Stimulated activated CD8-positive, alpha-beta memory T cell treated with anti-CD3 and anti-CD28 coated beads, Interleukin-12 subunit alpha, Interleukin-12 subunit beta, amount 100 ng/mL, for 24 hours (primary cell): Measurements from ENCODE around the gene MTMR11.
"Not testable (repeated sequence)": the region's sequence is repeated elsewhere in the genome, so short reads cannot be mapped to it uniquely, and the experiment has no call there.

Experiments
- DNase-seq: peaks from one replicate; pipeline ENCODE4 v3.0.0-alpha.2; 2020; ENCODE audit errors: extremely low read depth

Gene MTMR11

GRCh38 chr1:149899460-149900284 is 37.0 kb downstream of the MTMR11 start, which contains the start of gene BOLA1:
Gene BOLA1, plus strand, starts transcription at chr1:149899568. Its CDS starts 492 bp downstream, at chr1:149900060.
- DNase-seq, result peak; percentile 55

GRCh38 chr1:149896575-149896974 is 40.1 kb downstream of the MTMR11 start:
- DNase-seq, result no peak

GRCh38 chr1:149888999-149889289 is 47.7 kb downstream of the MTMR11 start:
- DNase-seq, result no peak

- DNase-seq, result peak; percentile 32
Observed at GRCh38 chr1:149888247-149888998, 48.3 kb downstream of the MTMR11 start.

- peak; percentile 52 for DNase-seq
Observed at GRCh38 chr1:149887456-149888246, 49.0 kb downstream of the MTMR11 start.

DNA sequence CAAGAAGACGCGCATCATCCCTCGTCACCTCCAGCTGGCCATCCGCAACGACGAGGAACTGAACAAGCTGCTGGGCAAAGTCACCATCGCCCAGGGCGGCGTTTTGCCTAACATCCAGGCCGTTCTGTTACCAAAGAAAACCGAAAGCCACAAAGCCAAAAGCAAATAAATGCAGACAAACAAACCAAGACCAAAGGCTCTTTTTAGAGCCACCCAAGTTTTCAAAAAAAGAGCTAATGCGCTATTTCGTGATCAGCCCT is 49.6 kb downstream of the MTMR11 start:
- not testable (repeated sequence) for DNase-seq

- DNase-seq, result peak; percentile 54
Observed at GRCh38 chr1:149886396-149887195, 50.1 kb downstream of the MTMR11 start.

- DNase-seq, result not testable (repeated sequence)
Observed at GRCh38 chr1:149886121-149886395, 50.6 kb downstream of the MTMR11 start.

GRCh38 chr1:149885339-149886120 is 51.1 kb downstream of the MTMR11 start:
- no peak for DNase-seq

DNA sequence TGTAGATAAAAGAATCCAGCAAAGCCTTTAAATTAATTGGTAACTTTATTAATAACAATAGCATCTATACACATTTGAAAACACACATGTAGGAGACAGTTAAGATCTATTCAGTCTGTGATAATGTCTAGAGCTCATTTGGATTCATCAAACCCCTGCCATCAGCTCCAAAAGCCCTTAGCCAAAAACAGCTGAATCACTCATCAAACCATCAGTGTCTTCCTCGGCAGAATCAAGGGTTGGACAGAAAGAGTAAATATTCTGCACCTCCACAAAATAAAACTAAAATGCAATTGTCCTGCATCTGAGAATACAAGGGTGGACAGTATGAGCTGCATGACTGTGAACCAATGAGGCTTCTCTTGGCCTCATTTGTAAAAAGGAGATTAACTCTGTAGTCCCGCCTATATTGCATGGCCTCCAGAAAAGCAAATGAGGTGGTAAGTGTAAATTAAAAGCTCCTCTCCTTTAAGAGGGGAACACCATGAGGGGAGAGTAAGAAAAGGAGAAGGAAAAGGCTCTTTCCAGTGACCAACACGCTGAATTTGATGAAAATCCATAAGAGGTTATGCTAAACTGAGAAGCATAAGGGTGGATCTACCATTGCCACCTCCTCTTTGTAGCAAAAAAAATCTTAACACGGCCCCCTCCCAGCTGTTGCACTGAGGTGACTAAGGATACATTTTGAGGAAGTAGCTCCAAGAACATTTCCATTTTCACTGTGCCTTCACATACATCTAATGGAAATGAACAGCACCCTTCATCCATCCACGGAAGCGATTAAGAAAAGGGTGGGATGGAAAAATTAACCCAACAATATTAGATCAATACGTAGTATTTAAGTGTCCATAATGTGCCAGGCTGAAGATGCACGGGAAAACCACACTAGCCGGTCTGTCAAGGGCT is 52.0 kb downstream of the MTMR11 start:
- DNase-seq, result no peak

DNA sequence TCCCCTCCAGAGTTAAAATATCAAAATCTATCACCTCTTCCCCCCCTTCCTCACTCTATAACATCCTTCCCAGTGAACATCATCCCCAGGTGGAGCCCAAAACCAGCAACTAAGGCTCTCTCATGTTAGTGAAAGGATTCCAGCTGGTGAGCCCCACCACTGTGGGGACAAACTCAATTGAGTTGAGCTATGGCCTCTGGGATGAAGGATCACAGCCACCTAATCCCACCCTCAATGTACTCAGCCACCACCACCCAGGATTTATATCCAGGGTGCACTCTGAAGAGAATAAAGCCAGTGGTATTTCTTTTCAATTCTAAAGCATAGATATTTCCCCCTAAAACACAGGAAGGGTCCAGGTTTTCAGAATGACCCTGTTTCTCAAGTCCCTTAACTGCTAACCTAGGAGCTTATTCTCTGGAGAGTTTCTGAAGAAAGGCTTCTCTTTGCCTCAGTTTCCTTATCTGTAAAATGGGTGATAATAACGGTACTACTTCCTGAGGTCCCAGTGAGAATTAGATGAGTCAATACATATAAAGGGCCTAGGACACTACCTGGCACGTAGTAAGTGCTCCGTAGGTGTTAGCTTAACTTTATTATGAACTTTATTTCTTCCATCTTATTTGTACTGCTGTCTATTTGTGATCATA is 53.0 kb downstream of the MTMR11 start:
- DNase-seq, result no peak

DNA sequence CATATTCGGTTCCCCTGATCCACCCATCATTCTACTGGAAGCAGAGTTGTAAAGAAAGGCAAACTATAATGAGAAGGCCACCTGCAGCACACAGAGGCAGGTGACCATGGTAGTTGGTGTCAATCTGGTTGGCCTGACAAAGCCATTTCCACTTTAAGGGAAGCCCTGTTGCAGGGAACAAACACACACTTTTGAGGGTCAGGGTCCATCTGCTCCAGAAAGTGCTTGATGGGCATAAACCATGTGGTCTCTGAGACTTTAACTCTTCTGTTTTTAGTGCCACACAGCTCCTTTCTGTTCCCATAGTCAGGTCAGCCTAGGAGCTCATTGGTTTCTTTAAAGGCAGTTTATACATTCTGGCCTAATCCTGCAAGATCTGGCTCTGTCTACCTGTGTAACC is 54.8 kb downstream of the MTMR11 start:
- DNase-seq, result no peak

DNA sequence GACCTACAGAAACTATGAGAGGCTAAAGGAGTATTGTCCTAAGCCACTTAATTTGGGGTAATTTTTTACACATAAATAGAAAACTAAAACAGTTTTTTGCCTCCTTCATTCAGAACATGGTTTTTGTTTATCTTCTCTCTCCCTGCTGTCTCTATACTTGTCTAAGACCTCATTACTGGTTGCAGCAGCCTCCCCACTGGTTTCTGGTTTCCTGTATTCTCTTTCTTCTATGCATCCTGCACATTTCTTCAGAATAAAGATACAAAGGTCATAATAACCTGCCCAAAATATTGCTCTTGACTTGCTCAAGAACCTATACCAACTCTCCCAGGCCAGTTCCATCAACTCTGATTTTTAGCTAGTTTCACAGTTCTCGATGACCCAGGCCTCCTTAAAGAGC is 57.1 kb downstream of the MTMR11 start:
- DNase-seq, result no peak
